PC-3 (cell line): Measurements from ENCODE around the gene UVSSA. TPM values are rescaled to one million over a fixed set of nuclear protein-coding genes. Genes with fewer than 3 reads are reported as not detected.

Experiments
- ATAC-seq: fragments of 200-7000 bp; cut with Tn5 transposase; 2 replicates; pipeline ENCODE4 v1.9.1; 2020; ENCODE audit warnings: mild to moderate bottlenecking, moderate library complexity
- BruUV-seq: library from RNA; stranded (reverse); fragments of 400-500 nt; replicated peaks from 2 replicates; lab custom pipeline; 2021; lab: Mats Ljungman, UMichigan
- CTCF ChIA-PET: fragments of 300-600 bp; sonication (Branson Sonifier 250); formaldehyde crosslinking; loops from one replicate; lab custom pipeline; 2022; ENCODE audit warnings: antibody characterized with exemption; lab: Charles Lee
- POLR2A ChIA-PET: fragments of 300-600 bp; sonication (Branson Sonifier 250); formaldehyde crosslinking; loops from one replicate; lab custom pipeline; 2022; ENCODE audit warnings: antibody characterized with exemption; ENCODE audit not compliant: unreplicated experiment; lab: Charles Lee
- DNase-seq: peaks from one replicate; pipeline ENCODE4 v3.0.0-alpha.2; 2015
- H2AFZ ChIP-seq: fragments of 300-600 bp; sonication (generic); 2 replicates; pipeline ENCODE4 v1.6.0; 2016; ENCODE audit warnings: antibody characterized with exemption, low read length
- H3F3A ChIP-seq: fragments of 300-600 bp; sonication (generic); one replicate; pipeline ENCODE4 v1.6.0; 2017; ENCODE audit warnings: antibody characterized with exemption, low read length, control low read depth, mild to moderate bottlenecking; ENCODE audit not compliant: unreplicated experiment
- H3K27ac ChIP-seq: fragments of 300-600 bp; sonication (generic); 2 replicates; pipeline ENCODE4 v1.5.1; 2016; ENCODE audit warnings: mild to moderate bottlenecking, low read length
- H3K27me3 ChIP-seq: fragments of 300-600 bp; sonication (generic); 2 replicates; pipeline ENCODE4 v1.6.1; 2016; ENCODE audit warnings: low read length, mixed read lengths
- H3K36me3 ChIP-seq: fragments of 300-600 bp; sonication (generic); 2 replicates; pipeline ENCODE4 v1.6.1; 2016; ENCODE audit warnings: low read depth, mixed run types, low read length, mixed read lengths
- H3K4me1 ChIP-seq: fragments of 300-600 bp; sonication (generic); 2 replicates; pipeline ENCODE4 v1.5.1; 2016; ENCODE audit warnings: low read length; ENCODE audit not compliant: insufficient read depth
- H3K4me2 ChIP-seq: fragments of 300-600 bp; sonication (generic); 2 replicates; pipeline ENCODE4 v1.6.0; 2016; ENCODE audit warnings: low read length
- H3K4me3 ChIP-seq: fragments of 300-600 bp; sonication (generic); 2 replicates; pipeline ENCODE4 v1.5.1; 2016; ENCODE audit warnings: mild to moderate bottlenecking, low read length, mixed read lengths
- H3K79me2 ChIP-seq: fragments of 300-600 bp; sonication (generic); 2 replicates; pipeline ENCODE4 v1.6.1; 2017; ENCODE audit warnings: low read length, mixed read lengths
- H3K9ac ChIP-seq: fragments of 300-600 bp; sonication (generic); 2 replicates; pipeline ENCODE4 v1.6.0; 2016; ENCODE audit warnings: mild to moderate bottlenecking, low read length
- H3K9me2 ChIP-seq: fragments of 300-600 bp; sonication (generic); replicated peaks from 2 replicates; pipeline ENCODE4 v1.6.1; 2016; ENCODE audit warnings: mixed run types, low read length, mixed read lengths
- H3K9me3 ChIP-seq: fragments of 300-600 bp; sonication (generic); 2 replicates; pipeline ENCODE4 v1.6.1; 2016; ENCODE audit warnings: low read length, mixed read lengths
- H4K20me1 ChIP-seq: fragments of 300-600 bp; sonication (generic); 2 replicates; pipeline ENCODE4 v1.6.1; 2016; ENCODE audit warnings: low read length, mixed read lengths
- CTCF ChIP-seq: fragments of 300-600 bp; sonication (generic); conservative IDR thresholded peaks from 2 replicates; pipeline ENCODE4 v1.5.1; 2017; ENCODE audit warnings: antibody characterized with exemption, low read depth, mild to moderate bottlenecking, low read length
- EZH2 ChIP-seq: fragments of 300-600 bp; sonication (generic); IDR thresholded peaks from one replicate; pipeline ENCODE4 v1.6.1; 2017; ENCODE audit warnings: antibody characterized with exemption, mild to moderate bottlenecking, low read length; ENCODE audit not compliant: unreplicated experiment
- EZH2phosphoT487 ChIP-seq: fragments of 300-600 bp; sonication (generic); IDR thresholded peaks from 2 replicates; pipeline ENCODE4 v1.6.1; 2018; ENCODE audit warnings: mild to moderate bottlenecking, antibody characterized with exemption, low read length, borderline replicate concordance
- intact Hi-C: fragments of 100-400 bp; cut with micrococcal nuclease; formaldehyde crosslinking; loops from 2 replicates; pipeline ENCODE4 v1.9.0; 2023
- total RNA-seq: library from RNA; depleted of rRNA; stranded (reverse); fragments of >200 nt; gene quantifications from 2 replicates; pipeline ENCODE4 v1.2.3, GENCODE V29; 2014

The UVSSA gene
- total RNA-seq, 1 experiment from 2014 or later, result 6.2 TPM

- H3K36me3 ChIP-seq, result no peaks in the 10 kb centered on the region
- POLR2A ChIA-PET, result no interaction called here
- H3K27ac ChIP-seq, result no peak overlapping the region
- CTCF ChIA-PET, result interaction anchor here (0.7 kb wide), 1 partner anchor 191 kb away, joined by 3 read pairs; no protein-coding TSS in a partner anchor
- ATAC-seq (no peak), DNase-seq (no peak)
- intact Hi-C loops, result no loop called here
- no peaks in the 10 kb centered on the region for H3K9me2 ChIP-seq
- H4K20me1 ChIP-seq, result no peaks in the 10 kb centered on the region
- TF ChIP-seq CTCF (no peak), EZH2phosphoT487 (no peak), EZH2 (no peak)
- no peak overlapping the region for H3K9ac ChIP-seq
- no peak overlapping the region for H2AFZ ChIP-seq
- H3K4me2 ChIP-seq, result no peak overlapping the region
- no TSS peak for BruUV-seq
- no peaks in the 10 kb centered on the region for H3F3A ChIP-seq
- H3K27me3 ChIP-seq, result peaks cover 5% of the 10 kb centered on the region; the same call in 1 of the 2 replicates
- H3K79me2 ChIP-seq, result no peaks in the 10 kb centered on the region
- no peak overlapping the region for H3K4me3 ChIP-seq
- H3K4me1 ChIP-seq, result no peaks in the 10 kb centered on the region
- H3K9me3 ChIP-seq, result no peaks in the 10 kb centered on the region
Observed at GRCh38 chr4:1416051-1416947, 69.3 kb downstream of the UVSSA start.

- Histone ChIP-seq H3K9ac (no peak overlapping the region), H2AFZ (no peak overlapping the region), H3F3A (no peaks in the 10 kb centered on the region), H3K27me3 (peaks cover 10% of the 10 kb centered on the region; the same call in 1 of the 2 replicates), H3K4me2 (no peak overlapping the region), H3K9me2 (no peaks in the 10 kb centered on the region), H3K36me3 (no peaks in the 10 kb centered on the region), H3K4me3 (no peak overlapping the region), H3K27ac (no peak overlapping the region), H4K20me1 (no peaks in the 10 kb centered on the region), H3K9me3 (no peaks in the 10 kb centered on the region), H3K4me1 (no peaks in the 10 kb centered on the region), H3K79me2 (no peaks in the 10 kb centered on the region)
- ChIA-PET CTCF (no interaction called here), POLR2A (no interaction called here)
- DNase-seq (no peak), ATAC-seq (no peak)
- TF ChIP-seq CTCF (no peak), EZH2phosphoT487 (no peak), EZH2 (no peak)
- intact Hi-C loops, result no loop called here
- no TSS peak for BruUV-seq
Observed at GRCh38 chr4:1416948-1417260, 69.9 kb downstream of the UVSSA start.
